Stimulated activated CD8-positive, alpha-beta memory T cell treated with anti-CD3 and anti-CD28 coated beads, Interleukin-4, amount 100 ng/mL, for 1 hour (primary cell): Measurements from ENCODE around the gene ABCC3.
A peak's percentile ranks its signal among the peaks of the same experiment; 100 is the strongest.

Experiments used
- DNase-seq, 2 donors: peaks; one replicate each; pipeline ENCODE4 v3.0.0-alpha.2; 2020; ENCODE audit warnings: low read depth in 2 of 2, low spot score in 1 of 2

The ABCC3 gene

GRCh38 chr17:50607522-50608175, 27.0 kb upstream of the ABCC3 start:
- DNase-seq, result no peak

DNA sequence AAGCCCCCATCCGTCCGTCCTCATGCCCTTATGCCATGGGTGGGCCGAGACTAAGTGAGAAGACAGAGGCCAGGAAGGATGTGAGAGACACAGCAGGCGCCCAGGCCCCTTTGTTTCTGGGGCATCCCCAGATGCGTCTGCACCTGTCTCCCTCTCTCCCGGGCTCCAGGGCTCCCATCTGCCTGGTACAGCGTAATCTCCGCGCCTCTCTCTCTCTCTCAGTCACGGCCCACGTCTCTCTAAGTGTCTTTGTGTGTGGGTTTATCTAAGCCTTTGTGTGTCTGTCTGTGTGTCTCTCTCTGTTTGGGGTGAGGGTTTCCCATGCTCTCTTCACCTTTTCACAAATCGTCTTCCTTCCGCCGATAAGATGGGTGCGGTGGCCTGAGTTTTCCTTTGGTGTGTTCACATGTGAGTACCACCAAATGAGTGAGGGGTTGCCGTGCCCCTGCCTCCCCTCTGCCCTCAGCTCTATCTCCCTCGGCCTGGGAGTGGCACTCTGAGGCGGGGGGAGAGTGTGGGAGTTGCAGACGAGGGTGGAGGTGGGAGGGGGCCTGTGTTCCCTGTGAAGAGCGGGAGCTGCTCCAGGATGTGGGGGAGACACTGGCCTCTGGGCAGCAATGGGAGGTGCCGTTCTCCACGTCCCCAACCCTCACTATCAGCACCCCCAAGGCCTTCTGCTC, 25.8 kb upstream of the ABCC3 start:
- no peak for DNase-seq

GRCh38 chr17:50609380-50610074, 25.2 kb upstream of the ABCC3 start:
- no peak for DNase-seq

GRCh38 chr17:50611634-50612033, 23.0 kb upstream of the ABCC3 start:
- DNase-seq, result no peak

- no peak for DNase-seq
Observed at GRCh38 chr17:50612281-50612680, 22.4 kb upstream of the ABCC3 start.

GRCh38 chr17:50613007-50613992, 21.4 kb upstream of the ABCC3 start:
- DNase-seq, result no peak

DNA sequence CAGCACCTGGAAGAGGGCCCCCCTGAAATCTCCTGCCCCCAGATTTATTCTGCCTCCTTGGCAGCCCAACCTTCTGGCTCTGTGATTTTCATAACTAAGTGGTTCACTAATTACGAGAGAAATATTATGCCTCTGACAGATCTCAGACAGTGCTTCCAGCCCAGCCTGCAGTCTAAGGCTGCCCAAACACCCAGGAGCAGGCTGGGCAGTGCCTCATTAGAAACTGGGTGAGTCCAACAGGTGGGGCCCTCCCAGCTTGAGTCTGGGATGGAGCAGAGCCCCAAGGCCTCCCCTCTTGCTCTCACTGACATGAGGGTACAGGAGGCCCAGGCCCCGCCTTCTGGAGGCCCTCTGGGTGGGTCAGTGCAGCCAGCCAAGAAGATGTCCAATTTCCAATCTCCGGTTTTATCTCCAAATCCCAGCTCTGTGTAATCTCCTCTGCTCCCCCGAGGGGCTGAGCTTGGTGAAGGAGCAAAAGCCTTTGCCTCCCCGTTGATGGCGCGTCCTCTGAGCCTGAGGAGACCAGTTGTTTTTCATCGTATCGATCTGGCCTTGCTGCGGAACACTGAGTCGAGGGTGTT, 20.1 kb upstream of the ABCC3 start:
- no peak for DNase-seq

- DNase-seq, result no peak
Observed at GRCh38 chr17:50615828-50616227, 18.9 kb upstream of the ABCC3 start.

- no peak for DNase-seq
Observed at GRCh38 chr17:50618300-50618699, 16.4 kb upstream of the ABCC3 start.

DNA sequence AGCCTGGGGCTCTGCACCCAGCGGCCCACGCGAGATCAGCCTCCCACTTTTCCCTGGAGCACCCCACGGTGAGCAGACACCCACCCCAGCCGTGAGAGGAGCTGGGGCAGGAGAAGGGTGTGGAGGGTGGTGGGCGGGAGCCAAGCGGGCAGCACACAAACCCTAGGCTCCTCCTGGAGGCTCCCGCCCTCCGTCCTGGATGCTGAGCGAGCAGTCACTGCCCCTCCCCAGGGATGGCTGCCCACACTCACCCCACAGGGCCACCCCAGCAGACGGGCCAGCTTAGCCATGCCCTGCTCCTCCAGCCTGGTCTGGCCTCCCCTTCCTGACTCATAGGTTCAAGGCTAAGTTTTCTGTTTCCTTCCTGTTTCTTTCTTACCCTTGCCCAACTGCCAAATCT, 15.7 kb upstream of the ABCC3 start:
- no peak for DNase-seq

GRCh38 chr17:50619489-50619888, 15.2 kb upstream of the ABCC3 start:
- no peak for DNase-seq

DNA sequence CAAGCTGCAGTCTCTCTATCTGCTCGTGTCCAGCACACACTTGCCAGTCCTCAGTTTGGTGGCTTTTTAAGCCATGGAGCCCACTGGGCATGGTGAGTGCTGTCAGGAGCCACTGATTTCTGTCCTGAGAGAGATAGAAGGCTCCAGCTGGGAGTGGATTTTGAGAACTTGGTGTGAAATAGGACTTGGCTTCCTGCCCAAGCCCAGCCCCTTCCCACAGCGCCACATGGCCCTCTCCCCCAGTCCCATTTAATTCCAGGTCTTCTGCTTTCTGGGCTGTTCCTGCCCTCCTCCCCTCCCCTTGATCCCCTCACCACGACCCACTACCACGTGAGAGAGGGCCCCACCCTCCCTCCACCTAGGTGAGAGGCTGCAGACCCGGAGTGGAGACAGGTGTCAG, 14.4 kb upstream of the ABCC3 start:
- no peak for DNase-seq

- DNase-seq, result no peak
Observed at GRCh38 chr17:50620858-50621257, 13.8 kb upstream of the ABCC3 start.

GRCh38 chr17:50621574-50622031, 13.1 kb upstream of the ABCC3 start:
- DNase-seq, result no peak

DNA sequence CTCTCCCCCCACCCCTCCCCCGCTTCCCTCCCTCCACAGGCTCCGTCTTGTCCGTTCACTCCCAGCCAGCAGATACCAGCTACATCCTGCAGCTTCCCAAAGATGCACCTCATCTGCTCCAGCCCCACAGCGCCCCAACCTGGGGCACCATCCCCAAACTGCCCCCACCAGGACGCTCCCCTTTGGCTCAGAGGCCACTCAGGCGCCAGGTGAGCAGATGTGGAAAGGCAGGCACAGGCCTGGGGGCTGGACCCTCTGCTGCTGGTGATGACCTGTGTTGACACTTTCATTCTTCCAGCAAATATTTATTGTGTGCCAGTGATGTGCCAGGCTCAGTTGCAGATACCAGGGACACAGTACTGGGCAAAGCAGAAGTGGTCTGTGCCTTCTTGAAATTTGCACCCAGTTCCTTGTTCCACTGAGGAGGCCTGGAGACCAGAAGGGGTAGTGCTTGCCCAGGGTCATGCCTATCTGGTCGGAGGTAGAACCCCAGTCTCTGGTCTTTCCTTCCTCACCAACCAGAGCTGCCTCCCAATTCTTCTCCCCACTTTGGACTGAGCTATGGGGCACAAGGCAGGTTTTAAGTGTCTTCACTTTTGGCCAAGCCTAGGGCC, 10.3 kb upstream of the ABCC3 start:
- no peak for DNase-seq

GRCh38 chr17:50625032-50625871, 9.4 kb upstream of the ABCC3 start:
- DNase-seq, result no peak

DNA sequence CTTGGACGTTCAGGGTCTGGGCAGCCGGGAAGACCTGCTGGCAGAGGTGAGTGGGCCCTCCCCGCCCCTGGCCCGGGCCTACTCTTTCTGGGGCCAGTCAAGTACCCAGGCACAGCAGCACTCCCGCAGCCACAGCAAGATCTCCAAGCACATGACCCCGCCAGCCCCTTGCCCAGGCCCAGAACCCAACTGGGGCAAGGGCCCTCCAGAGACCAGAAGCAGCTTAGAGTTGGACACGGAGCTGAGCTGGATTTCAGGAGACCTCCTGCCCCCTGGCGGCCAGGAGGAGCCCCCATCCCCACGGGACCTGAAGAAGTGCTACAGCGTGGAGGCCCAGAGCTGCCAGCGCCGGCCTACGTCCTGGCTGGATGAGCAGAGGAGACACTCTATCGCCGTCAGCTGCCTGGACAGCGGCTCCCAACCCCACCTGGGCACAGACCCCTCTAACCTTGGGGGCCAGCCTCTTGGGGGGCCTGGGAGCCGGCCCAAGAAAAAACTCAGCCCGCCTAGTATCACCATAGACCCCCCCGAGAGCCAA, 8.6 kb upstream of the ABCC3 start:
- peak; percentile 18 to 33 for DNase-seq

- no peak for DNase-seq
Observed at GRCh38 chr17:50627036-50627781, 7.5 kb upstream of the ABCC3 start.
